KBM-7 (cell line): ENCODE data around the gene ZNF814.
"Not testable (repeated sequence)": the region's sequence is repeated elsewhere in the genome, so short reads cannot be mapped to it uniquely, and the experiment has no call there.

Source experiments
- DNase-seq: peaks from one replicate; pipeline ENCODE4 v3.0.0-alpha.2; 2015
- in situ Hi-C: fragments of 300-500 bp; cut with MboI; formaldehyde crosslinking; loops from 2 replicates; pipeline ENCODE4 v1.14.3; 2020; ENCODE audit warnings: low sequenced_read_pairs, low pct_unique_long_range_greater_than_20kb, mixed read lengths

The ZNF814 gene

GRCh38 chr19:57888560-57889231, at the start of gene ZNF814:
Gene ZNF814 (minus strand): TSS chr19:57889037. CDS start chr19:57888802, 235 bp downstream.
- in situ Hi-C loops: no loop called here
- no peak for DNase-seq

GRCh38 chr19:57935731-57936130, 46.9 kb upstream of the ZNF814 start:
- in situ Hi-C loops: no loop called here
- no peak for DNase-seq

- DNase-seq: no peak
- in situ Hi-C loops: no loop called here
Observed at GRCh38 chr19:57934820-57935665, 46.2 kb upstream of the ZNF814 start, which contains the start of gene ZNF418. Gene ZNF418 (minus strand): TSS chr19:57935402. CDS start chr19:57933822, 1,580 bp downstream.

- DNase-seq: no peak
- in situ Hi-C loops: no loop called here
Observed at GRCh38 chr19:57927587-57927986, 38.8 kb upstream of the ZNF814 start.

GRCh38 chr19:57916168-57916995, 27.5 kb upstream of the ZNF814 start, which contains the start of gene ZNF417:
Gene ZNF417 (minus strand): TSS chr19:57916592. CDS start chr19:57916411, 181 bp downstream.
- in situ Hi-C loops: not testable (repeated sequence)
- DNase-seq: peak; percentile 88

GRCh38 chr19:57914531-57914930, 25.7 kb upstream of the ZNF814 start:
- no peak for DNase-seq
- in situ Hi-C loops: no loop called here

GRCh38 chr19:57907394-57907793, 18.6 kb upstream of the ZNF814 start:
- in situ Hi-C loops: no loop called here
- no peak for DNase-seq

- no peak for DNase-seq
- in situ Hi-C loops: no loop called here
Observed at GRCh38 chr19:57905258-57905657, 16.4 kb upstream of the ZNF814 start.

GRCh38 chr19:57903618-57904184, 14.9 kb upstream of the ZNF814 start:
- in situ Hi-C loops: no loop called here
- DNase-seq: no peak

- in situ Hi-C loops: no loop called here
- DNase-seq: no peak
Observed at GRCh38 chr19:57900311-57900710, 11.5 kb upstream of the ZNF814 start.

- in situ Hi-C loops: not testable (repeated sequence)
Observed at GRCh38 chr19:57890706-57891105, 1.9 kb upstream of the ZNF814 start.

GRCh38 chr19:57888107-57888559, 704 bp downstream of the ZNF814 start:
- in situ Hi-C loops: no loop called here
- no peak for DNase-seq

More at GRCh38 chr19:57890706-57891105, 1.9 kb upstream of the ZNF814 start:
- DNase-seq: not testable (repeated sequence)

GRCh38 chr19:57887195-57887941, 1.5 kb downstream of the ZNF814 start:
- DNase-seq: no peak
- in situ Hi-C loops: no loop called here

GRCh38 chr19:57886046-57886445, 2.8 kb downstream of the ZNF814 start:
- in situ Hi-C loops: no loop called here
- DNase-seq: no peak

GRCh38 chr19:57873883-57874799, 14.7 kb downstream of the ZNF814 start:
- in situ Hi-C loops: not testable (repeated sequence)

GRCh38 chr19:57872450-57872849, 16.4 kb downstream of the ZNF814 start:
- no peak for DNase-seq
- in situ Hi-C loops: no loop called here

More at GRCh38 chr19:57873883-57874799, 14.7 kb downstream of the ZNF814 start:
- not testable (repeated sequence) for DNase-seq

GRCh38 chr19:57870225-57870624, 18.6 kb downstream of the ZNF814 start:
- in situ Hi-C loops: no loop called here
- no peak for DNase-seq
